Measurements from ENCODE around the gene PRM2. TPM values are rescaled to one million over a fixed set of nuclear protein-coding genes. Genes with fewer than 3 reads are reported as not detected.

PRM2 gene
- total RNA-seq, 1 experiment from 2014 or later, result not detected

- H3K9me3 Mint-ChIP-seq, result no peaks in the 10 kb centered on the region; a peak in 1 of 5 replicates
- no peak overlapping the region for H3K9ac ChIP-seq (ENCODE audit: extremely low read depth, insufficient read length, low read length)
- H3K4me2 ChIP-seq (ENCODE audit: insufficient read depth, insufficient read length, low read length), result no peak overlapping the region
- H3K27ac Mint-ChIP-seq, result no peak overlapping the region; a peak in 2 of 7 replicates
- no peak overlapping the region for H3K4ac ChIP-seq (ENCODE audit: low read depth, low read length)
- no peak for DNase-seq
- no peak overlapping the region for H2AFZ ChIP-seq (ENCODE audit: low read length)
- H3K27ac ChIP-seq (ENCODE audit: insufficient read length, low read depth, low read length), result no peak overlapping the region
- H3K79me1 ChIP-seq (ENCODE audit: insufficient read depth, low read depth, low read length, poor library complexity, severe bottlenecking), result no peaks in the 10 kb centered on the region
- H3K23me2 ChIP-seq (ENCODE audit: insufficient read length, low read depth, low read length, poor library complexity, severe bottlenecking), result no peaks in the 10 kb centered on the region
- no peak overlapping the region for H2BK20ac ChIP-seq (ENCODE audit: low read depth, low read length, poor library complexity, severe bottlenecking)
- peaks cover 0 to 1% (median 0%) of the 10 kb centered on the region in 3 experiments; a peak in 1 of 7 replicates for H3K36me3 Mint-ChIP-seq (ENCODE audit: insufficient read depth in 1 of 3, low read depth in 3 of 3)
- H2AK5ac ChIP-seq (ENCODE audit: insufficient read length, low read length), result no peak overlapping the region
- H4K8ac ChIP-seq (replicated peaks; ENCODE audit: insufficient read length, low read depth, low read length), result no peak overlapping the region
- H2BK5ac ChIP-seq (ENCODE audit: insufficient read length, low read length), result no peak overlapping the region
- no peaks in the 10 kb centered on the region for H3K27me3 ChIP-seq (ENCODE audit: insufficient read depth, low read length)
- H3K4me1 ChIP-seq (ENCODE audit: insufficient read depth, low read length), result peaks cover 2% of the 10 kb centered on the region; the same call in 1 of the 2 replicates
- H4K91ac ChIP-seq (ENCODE audit: insufficient read length, low read depth, low read length), result no peak overlapping the region
- no peak overlapping the region for H4K5ac ChIP-seq (ENCODE audit: insufficient read length, low read depth, low read length)
- H3K27me3 Mint-ChIP-seq (ENCODE audit: low read depth), result no peaks in the 10 kb centered on the region; the same call in 1 of the 2 replicates
- H3K4me1 Mint-ChIP-seq, result peaks cover 37 to 43% of the 10 kb centered on the region in 2 experiments
- H3K4me3 Mint-ChIP-seq, result no peak overlapping the region
- H3K79me2 ChIP-seq (ENCODE audit: insufficient read depth, low read length), result no peaks in the 10 kb centered on the region
- no peaks in the 10 kb centered on the region for H3K9me3 ChIP-seq (ENCODE audit: control insufficient read depth, low read depth, low read length)
- no peaks in the 10 kb centered on the region for H4K20me1 ChIP-seq (ENCODE audit: control insufficient read depth, insufficient read depth, insufficient read length)
- no CpG with 5 or more reads among the region's 3 CpGs for WGBS (ENCODE audit: extremely low coverage, insufficient read length, low lambda C conversion rate)
- H3K14ac ChIP-seq (ENCODE audit: insufficient read depth, low read length), result no peak overlapping the region
- no peak for TF ChIP-seq CTCF (conservative IDR thresholded peaks at IDR 0.05)
- H3K23ac ChIP-seq (ENCODE audit: insufficient read length, low read depth, low read length), result no peak overlapping the region
- no peak overlapping the region for H3T11ph ChIP-seq (ENCODE audit: low read length)
- H3K56ac ChIP-seq (ENCODE audit: insufficient read length, low read depth, low read length), result no peak overlapping the region
- H3K18ac ChIP-seq (ENCODE audit: insufficient read length, low read depth, low read length), result no peak overlapping the region
- no peak overlapping the region for H2BK15ac ChIP-seq (ENCODE audit: low read depth, low read length)
- H2BK120ac ChIP-seq (ENCODE audit: low read depth, low read length, poor library complexity, severe bottlenecking), result no peak overlapping the region
- H2BK12ac ChIP-seq (ENCODE audit: insufficient read length, low read depth, low read length), result peak overlapping the region; percentile 0
These were observed 34.3 kb upstream of the PRM2 start for GRCh38 chr16:11310634-11310977.

All from H9 (cell line).